NCI-H446 (cell line): Measurements from ENCODE around the gene LEUTX.
"Not testable (repeated sequence)": the region's sequence is repeated elsewhere in the genome, so short reads cannot be mapped to it uniquely, and the experiment has no call there.

Experiments used
- DNase-seq, 2 experiments: peaks; one replicate each; lab custom pipeline; 2025; lab: John Stamatoyannopoulos, UW

The LEUTX gene

GRCh38 chr19:39780894-39781293, 2.2 kb downstream of the LEUTX start:
- DNase-seq: no peak

GRCh38 chr19:39788244-39788643, 9.6 kb downstream of the LEUTX start:
- no peak for DNase-seq

- DNase-seq: peak; percentile 68 to 87
Observed at GRCh38 chr19:39792999-39793546, 14.4 kb downstream of the LEUTX start.

- no peak for DNase-seq
Observed at GRCh38 chr19:39795001-39795400, 16.3 kb downstream of the LEUTX start.

- DNase-seq: no peak
Observed at GRCh38 chr19:39796000-39796498, 17.4 kb downstream of the LEUTX start.

- no peak for DNase-seq
Observed at GRCh38 chr19:39797083-39797482, 18.4 kb downstream of the LEUTX start.

GRCh38 chr19:39802958-39803357, 24.3 kb downstream of the LEUTX start:
- no peak for DNase-seq

- DNase-seq: peak in 1 of 2 experiments; percentile 22
Observed at GRCh38 chr19:39805104-39805503, 26.4 kb downstream of the LEUTX start.

GRCh38 chr19:39807846-39808364, 29.3 kb downstream of the LEUTX start:
- DNase-seq: no peak

- not testable (repeated sequence) for DNase-seq
Observed at GRCh38 chr19:39808688-39809087, 30.0 kb downstream of the LEUTX start.

- no peak for DNase-seq
Observed at GRCh38 chr19:39809368-39809767, 30.7 kb downstream of the LEUTX start.

- no peak for DNase-seq
Observed at GRCh38 chr19:39810424-39810823, 31.8 kb downstream of the LEUTX start.

GRCh38 chr19:39811064-39811463, 32.4 kb downstream of the LEUTX start:
- DNase-seq: no peak

GRCh38 chr19:39813264-39813993, 34.8 kb downstream of the LEUTX start:
- no peak for DNase-seq

- DNase-seq: not testable (repeated sequence)
Observed at GRCh38 chr19:39814111-39814510, 35.5 kb downstream of the LEUTX start.

- no peak for DNase-seq
Observed at GRCh38 chr19:39814595-39814994, 35.9 kb downstream of the LEUTX start.

GRCh38 chr19:39816287-39817048, 37.8 kb downstream of the LEUTX start:
- no peak for DNase-seq

- no peak for DNase-seq
Observed at GRCh38 chr19:39817888-39818561, 39.4 kb downstream of the LEUTX start.

- no peak for DNase-seq
Observed at GRCh38 chr19:39818626-39819097, 40.0 kb downstream of the LEUTX start.

- DNase-seq: no peak
Observed at GRCh38 chr19:39819786-39820185, 41.1 kb downstream of the LEUTX start.

GRCh38 chr19:39820696-39821095, 42.0 kb downstream of the LEUTX start:
- DNase-seq: no peak

- no peak for DNase-seq
Observed at GRCh38 chr19:39823686-39824085, 45.0 kb downstream of the LEUTX start.
